Endothelial cell of umbilical vein (primary cell): ENCODE data around the gene MAP4K3. TPM values are rescaled to one million over a fixed set of nuclear protein-coding genes. Genes with fewer than 3 reads are reported as not detected.

Experiments
- BruUV-seq: library from RNA; stranded (reverse); fragments of 400-500 nt; replicated peaks from 2 replicates; lab custom pipeline; 2021; lab: Mats Ljungman, UMichigan
- CTCF ChIA-PET: fragments of 300-600, 350-600 bp; sonication (Branson Sonifier 250); formaldehyde crosslinking; loops from one replicate; lab custom pipeline; 2021; ENCODE audit warnings: antibody characterized with exemption, inconsistent platforms; lab: Charles Lee
- POLR2A ChIA-PET: fragments of 300-600, 350-600 bp; sonication (Branson Sonifier 250); formaldehyde crosslinking; loops from one replicate; lab custom pipeline; 2021; ENCODE audit warnings: antibody characterized with exemption, inconsistent platforms; lab: Charles Lee
- DNase-seq: peaks from one replicate; pipeline ENCODE4 v3.0.0-alpha.2; 2011; ENCODE audit warnings: low read depth, low spot score
- FAIRE-seq: peaks from 2 replicates; lab custom pipeline; 2011; peaks lifted over from hg19 to GRCh38; lab: Jason Lieb, UNC
- H2AFZ ChIP-seq: 2 replicates; pipeline ENCODE4 v1.6.0; 2012; ENCODE audit warnings: low read depth, low read length, control low read depth, inconsistent platforms
- H3K27ac ChIP-seq: 2 replicates; pipeline ENCODE4 v1.5.1; 2011; ENCODE audit warnings: low read depth, mild to moderate bottlenecking, control low read depth, low read length, moderate library complexity; ENCODE audit not compliant: insufficient read depth
- H3K27me3 ChIP-seq, 2 experiments: 2 replicates each; pipeline versions ENCODE4 v1.6.0 to v1.6.1; 2011; ENCODE audit warnings: low read length in 2 of 2, mixed read lengths in 1 of 2; ENCODE audit not compliant: control insufficient read depth in 2 of 2, insufficient read depth in 2 of 2
- H3K36me3 ChIP-seq, 2 experiments: 2 replicates in 1 of 2; 3 replicates in 1 of 2; pipeline ENCODE4 v1.5.1; 2011; ENCODE audit warnings: low read length in 2 of 2, mild to moderate bottlenecking in 1 of 2, moderate library complexity in 1 of 2; ENCODE audit not compliant: control insufficient read depth in 2 of 2, insufficient read depth in 2 of 2; ENCODE audit errors: extremely low read depth in 1 of 2
- H3K4me1 ChIP-seq: 3 replicates; pipeline ENCODE4 v1.5.1; 2011; ENCODE audit warnings: mild to moderate bottlenecking, low read length; ENCODE audit not compliant: control insufficient read depth, insufficient read depth; ENCODE audit errors: extremely low read depth
- H3K4me2 ChIP-seq: 2 replicates; pipeline ENCODE4 v1.6.1; 2011; ENCODE audit warnings: low read length, control low read depth, mixed read lengths; ENCODE audit not compliant: insufficient read depth
- H3K4me3 ChIP-seq, 3 experiments: fragments of 200-600 bp in 1 of 3; sonication (generic), shearing (Covaris generic) in 1 of 3; replicated peaks in 1 of 3; 2 replicates each; pipeline ENCODE4 v1.5.1; 2011 to 2016; ENCODE audit warnings: control low read depth in 3 of 3, low read length in 3 of 3, mild to moderate bottlenecking in 2 of 3, inconsistent platforms in 1 of 3, low read depth in 1 of 3, moderate library complexity in 1 of 3; ENCODE audit not compliant: insufficient read depth in 1 of 3
- H3K79me2 ChIP-seq: 2 replicates; pipeline ENCODE4 v1.6.0; 2012; ENCODE audit warnings: low read length, inconsistent platforms; ENCODE audit not compliant: control insufficient read depth, insufficient read depth
- H3K9ac ChIP-seq: replicated peaks from 2 replicates; pipeline ENCODE3; 2011; ENCODE audit warnings: low read length, control low read depth; ENCODE audit not compliant: insufficient read depth; ENCODE audit errors: extremely low read depth
- H3K9me1 ChIP-seq: replicated peaks from 3 replicates; pipeline ENCODE4 v1.6.0; 2011; ENCODE audit warnings: mild to moderate bottlenecking, low read length; ENCODE audit not compliant: control insufficient read depth, insufficient read depth; ENCODE audit errors: extremely low read depth
- H3K9me3 ChIP-seq: replicated peaks from 2 replicates; pipeline ENCODE4 v1.5.1; 2012; ENCODE audit warnings: low read length, inconsistent platforms; ENCODE audit not compliant: control insufficient read depth, insufficient read depth
- H4K20me1 ChIP-seq: replicated peaks from 2 replicates; pipeline ENCODE3; 2011; ENCODE audit warnings: mild to moderate bottlenecking, low read length; ENCODE audit not compliant: control insufficient read depth, insufficient read depth; ENCODE audit errors: extremely low read depth
- CTCF ChIP-seq, 2 donors: IDR thresholded peaks; 1 replicate in 1 of 2; 2 replicates in 1 of 2; pipeline ENCODE4 v1.5.1; 2011; ENCODE audit warnings: low read length in 2 of 2, mild to moderate bottlenecking in 2 of 2, moderate library complexity in 2 of 2, control low read depth in 1 of 2, inconsistent platforms in 1 of 2, low read depth in 1 of 2; ENCODE audit not compliant: insufficient read depth in 1 of 2; ENCODE audit errors: extremely low read depth in 1 of 2
- EZH2 ChIP-seq: IDR thresholded peaks from 2 replicates; pipeline ENCODE4 v1.6.1; 2012; ENCODE audit warnings: borderline replicate concordance, low read depth, mild to moderate bottlenecking, moderate library complexity, low read length, inconsistent platforms; ENCODE audit not compliant: severe bottlenecking
- FOS ChIP-seq: IDR thresholded peaks from 2 replicates; pipeline ENCODE4 v1.6.1; 2011; ENCODE audit warnings: mild to moderate bottlenecking, low read length, moderate library complexity, borderline replicate concordance; ENCODE audit not compliant: insufficient read depth
- GATA2 ChIP-seq: IDR thresholded peaks from 2 replicates; pipeline ENCODE4 v1.7.0; 2011; ENCODE audit warnings: low read depth, mild to moderate bottlenecking, moderate library complexity, mixed read lengths, low read length; ENCODE audit not compliant: insufficient read length, insufficient read depth
- JUN ChIP-seq: IDR thresholded peaks from 2 replicates; pipeline ENCODE4 v1.6.1; 2011; ENCODE audit warnings: borderline replicate concordance, low read depth; ENCODE audit not compliant: insufficient read length, insufficient read depth
- MAX ChIP-seq: IDR thresholded peaks from 2 replicates; pipeline ENCODE4 v1.6.1; 2011; ENCODE audit not compliant: insufficient read depth, insufficient read length
- MYC ChIP-seq: IDR thresholded peaks from one replicate; pipeline ENCODE4 v1.6.1; 2011; ENCODE audit warnings: mild to moderate bottlenecking, low read depth, low read length
- POLR2A ChIP-seq: IDR thresholded peaks from 2 replicates; pipeline ENCODE4 v1.6.1; 2012; ENCODE audit warnings: low read depth, mild to moderate bottlenecking, control low read depth, low read length
- POLR2AphosphoS5 ChIP-seq: IDR thresholded peaks from 2 replicates; pipeline ENCODE4 v1.6.1; 2012; ENCODE audit warnings: low read depth, mild to moderate bottlenecking, control low read depth, low read length, moderate library complexity; ENCODE audit not compliant: insufficient read depth
- dilution Hi-C: fragments of 300-500 bp; cut with MboI; formaldehyde crosslinking; loops from one replicate; pipeline ENCODE4 v1.15.0; 2019; ENCODE audit warnings: low sequenced_read_pairs; ENCODE audit not compliant: extremely low pct_ligation_motif_present
- intact Hi-C: fragments of 100-400 bp; cut with micrococcal nuclease; formaldehyde crosslinking; loops from one replicate; pipeline ENCODE4 v1.10.0; 2022
- polyA plus RNA-seq, 4 experiments: library from polyadenylated mRNA; depleted of rRNA in 3 of 4; stranded (reverse) in 3 of 4; unstranded in 1 of 4; fragments of >200 nt; gene quantifications; 2 replicates each; pipeline versions ENCODE4 v1.2.1 to v1.2.3, GENCODE V29; 2011 to 2012; ENCODE audit warnings: missing spikeins in 1 of 4
- total RNA-seq: library from RNA; stranded (reverse); gene quantifications from 2 replicates; pipeline ENCODE4 v1.2.3, GENCODE V29; 2021

Gene MAP4K3
- total and polyA plus RNA-seq, 2 donors (not counting 3 experiments of a cell fraction or from before 2014, with no cell fraction given), result 8.0 to 45.9 TPM

- H3K27ac ChIP-seq, result no peak overlapping the region
- BruUV-seq, result no TSS peak
- intact Hi-C loops, result no loop called here
- dilution Hi-C loops, result no loop called here
- no peaks in the 10 kb centered on the region for H3K27me3 ChIP-seq
- no peaks in the 10 kb centered on the region for H3K9me3 ChIP-seq
- H3K79me2 ChIP-seq, result no peaks in the 10 kb centered on the region
- no peak for FAIRE-seq
- no peak overlapping the region for H3K4me3 ChIP-seq
- H4K20me1 ChIP-seq, result no peaks in the 10 kb centered on the region
- no peak for DNase-seq
- H3K36me3 ChIP-seq, result peaks cover 4 to 8% of the 10 kb centered on the region in 2 experiments
- H2AFZ ChIP-seq, result no peak overlapping the region
- POLR2A ChIA-PET, result no interaction called here
- no peak overlapping the region for H3K9ac ChIP-seq
- CTCF ChIA-PET, result no interaction called here
- no peak overlapping the region for H3K4me2 ChIP-seq
- no peak for TF ChIP-seq POLR2AphosphoS5
- no peak for TF ChIP-seq EZH2
- TF ChIP-seq CTCF (IDR thresholded peaks at IDR 0.05; ENCODE audit: extremely low read depth in 1 of 2, insufficient read depth in 1 of 2, low read depth in 1 of 2, low read length in 2 of 2), result no peak
- no peak for TF ChIP-seq MYC
- no peak for TF ChIP-seq JUN
- no peak for TF ChIP-seq FOS
- no peak for TF ChIP-seq MAX
- no peak for TF ChIP-seq GATA2
- no peak for TF ChIP-seq POLR2A
- no peaks in the 10 kb centered on the region for H3K9me1 ChIP-seq
- H3K4me1 ChIP-seq, result no peaks in the 10 kb centered on the region
Measured at GRCh38 chr2:39256040-39256439, 181.0 kb downstream of the MAP4K3 start.
